ENCODE measurements around the gene TRAF7. TPM values are rescaled to one million over a fixed set of nuclear protein-coding genes. Genes with fewer than 3 reads are reported as not detected.

TRAF7 gene
- polyA plus RNA-seq, 1 donor from 2014 or later: 30.9 TPM

- H3K9ac ChIP-seq (ENCODE audit: low read length): peak overlapping the region; percentile 82
- peak overlapping the region; percentile 85 for H3K4me3 ChIP-seq (ENCODE audit: low read length)
- H4K20me1 ChIP-seq (ENCODE audit: insufficient read depth): peaks cover 7% of the 10 kb centered on the region
- H3F3A ChIP-seq (ENCODE audit: insufficient read depth, low read length, poor library complexity, severe bottlenecking): no peaks in the 10 kb centered on the region
- H3K9me3 ChIP-seq (ENCODE audit: low read length): no peaks in the 10 kb centered on the region
- peak overlapping the region; percentile 67 for H3K27ac ChIP-seq (ENCODE audit: low read length)
- no peaks in the 10 kb centered on the region for H3K9me2 ChIP-seq (ENCODE audit: insufficient read depth, low read length)
- no peaks in the 10 kb centered on the region for H3K27me3 ChIP-seq (ENCODE audit: insufficient read depth, low read depth, low read length)
- H3K4me2 ChIP-seq (ENCODE audit: low read length): peak overlapping the region; percentile 72
- H3K79me2 ChIP-seq (replicated peaks; ENCODE audit: insufficient read depth, low read length): peaks cover 52% of the 10 kb centered on the region
- TF ChIP-seq REST (IDR thresholded peaks at IDR 0.05; ENCODE audit: borderline replicate concordance) (peak; percentile 24), SMC3 (conservative IDR thresholded peaks at IDR 0.05; ENCODE audit: poor library complexity) (no peak), EP300 (conservative IDR thresholded peaks at IDR 0.05; ENCODE audit: poor library complexity, severe bottlenecking) (no peak), TAF1 (IDR thresholded peaks at IDR 0.05; ENCODE audit: low read depth) (no peak), EZH2 (IDR thresholded peaks at IDR 0.05; ENCODE audit: borderline replicate concordance, insufficient read depth, low read length, poor library complexity, severe bottlenecking) (no peak), MXI1 (conservative IDR thresholded peaks at IDR 0.05; ENCODE audit: poor library complexity, severe bottlenecking) (no peak)
- no peak overlapping the region for H2AFZ ChIP-seq (ENCODE audit: low read depth, low read length)
- no peaks in the 10 kb centered on the region for H3K36me3 ChIP-seq (ENCODE audit: insufficient read depth, low read length)
Measured at GRCh38 chr16:2155977-2156848, 631 bp downstream of the TRAF7 start.

- Histone ChIP-seq H4K20me1 (ENCODE audit: insufficient read depth) (peaks cover 7% of the 10 kb centered on the region), H3K36me3 (ENCODE audit: insufficient read depth, low read length) (no peaks in the 10 kb centered on the region), H3K9me2 (ENCODE audit: insufficient read depth, low read length) (no peaks in the 10 kb centered on the region), H3K79me2 (replicated peaks; ENCODE audit: insufficient read depth, low read length) (peaks cover 52% of the 10 kb centered on the region), H3F3A (ENCODE audit: insufficient read depth, low read length, poor library complexity, severe bottlenecking) (no peaks in the 10 kb centered on the region), H3K9ac (ENCODE audit: low read length) (peak overlapping the region; percentile 82), H3K27ac (ENCODE audit: low read length) (no peak overlapping the region), H3K27me3 (ENCODE audit: insufficient read depth, low read depth, low read length) (no peaks in the 10 kb centered on the region), H2AFZ (ENCODE audit: low read depth, low read length) (no peak overlapping the region), H3K4me3 (ENCODE audit: low read length) (peak overlapping the region; percentile 85), H3K9me3 (ENCODE audit: low read length) (no peaks in the 10 kb centered on the region), H3K4me2 (ENCODE audit: low read length) (peak overlapping the region; percentile 72)
- TF ChIP-seq RAD21 (conservative IDR thresholded peaks at IDR 0.05) (no peak), POLR2AphosphoS5 (IDR thresholded peaks at IDR 0.05) (no peak), MXI1 (conservative IDR thresholded peaks at IDR 0.05; ENCODE audit: poor library complexity, severe bottlenecking) (no peak), REST (IDR thresholded peaks at IDR 0.05; ENCODE audit: borderline replicate concordance) (no peak), TAF1 (IDR thresholded peaks at IDR 0.05; ENCODE audit: low read depth) (no peak), SMC3 (conservative IDR thresholded peaks at IDR 0.05; ENCODE audit: poor library complexity) (no peak), EP300 (conservative IDR thresholded peaks at IDR 0.05; ENCODE audit: poor library complexity, severe bottlenecking) (no peak), EZH2 (IDR thresholded peaks at IDR 0.05; ENCODE audit: borderline replicate concordance, insufficient read depth, low read length, poor library complexity, severe bottlenecking) (no peak), CTCF (IDR thresholded peaks at IDR 0.05; ENCODE audit: poor library complexity, severe bottlenecking) (no peak)
Measured at GRCh38 chr16:2156849-2157224, 1.3 kb downstream of the TRAF7 start.
